HG02763 (cell line): ENCODE results near the gene CS.

Source experiments
- ATAC-seq: cut with Tn5 transposase; IDR thresholded peaks from one replicate; pipeline ENCODE4 v1.9.1; 2021; ENCODE audit warnings: mild to moderate bottlenecking, moderate library complexity; ENCODE audit not compliant: unreplicated experiment

The CS gene

GRCh38 chr12:56253091-56253490, 47.0 kb downstream of the CS start:
- no peak for ATAC-seq

- ATAC-seq: no peak
Measured at GRCh38 chr12:56252649-56253048, 47.5 kb downstream of the CS start.

- no peak for ATAC-seq
Measured at GRCh38 chr12:56248711-56249110, 51.4 kb downstream of the CS start.

GRCh38 chr12:56247923-56248322, 52.2 kb downstream of the CS start:
- ATAC-seq: no peak

GRCh38 chr12:56244494-56244893, 55.6 kb downstream of the CS start:
- no peak for ATAC-seq

- ATAC-seq: no peak
Measured at GRCh38 chr12:56243731-56244181, 56.4 kb downstream of the CS start.

- no peak for ATAC-seq
Measured at GRCh38 chr12:56242986-56243385, 57.1 kb downstream of the CS start.

- no peak for ATAC-seq
Measured at GRCh38 chr12:56241424-56242303, 58.5 kb downstream of the CS start.

GRCh38 chr12:56237552-56237951, 62.6 kb downstream of the CS start:
- no peak for ATAC-seq

- ATAC-seq: no peak
Measured at GRCh38 chr12:56236985-56237384, 63.1 kb downstream of the CS start.

- ATAC-seq: no peak
Measured at GRCh38 chr12:56236091-56236490, 64.0 kb downstream of the CS start.

- ATAC-seq: no peak
Measured at GRCh38 chr12:56234746-56235436, 65.2 kb downstream of the CS start.

GRCh38 chr12:56231184-56231582, 68.9 kb downstream of the CS start:
- no peak for ATAC-seq

GRCh38 chr12:56230432-56231183, 69.5 kb downstream of the CS start:
- no peak for ATAC-seq

- ATAC-seq: no peak
Measured at GRCh38 chr12:56229916-56230431, 70.2 kb downstream of the CS start, which contains the start of gene SLC39A5. Gene SLC39A5, plus strand, starts transcription at chr12:56230051. Its CDS starts 1,224 bp downstream, at chr12:56231275.

- ATAC-seq: no peak
Measured at GRCh38 chr12:56229082-56229481, 71.0 kb downstream of the CS start.

GRCh38 chr12:56224954-56225353, 75.2 kb downstream of the CS start:
- ATAC-seq: no peak

- ATAC-seq: peak; percentile 65
Measured at GRCh38 chr12:56224102-56224701, 75.9 kb downstream of the CS start, which contains the start of gene NABP2. Gene NABP2, plus strand, starts transcription at chr12:56224342. Its CDS starts 515 bp downstream, at chr12:56224857.

GRCh38 chr12:56223571-56224101, 76.5 kb downstream of the CS start:
- ATAC-seq: no peak

GRCh38 chr12:56222531-56222895, 77.6 kb downstream of the CS start:
- no peak for ATAC-seq
